HG03095 (cell line): ENCODE results near the gene GVQW3.
"Not testable (repeated sequence)": the region's sequence is repeated elsewhere in the genome, so short reads cannot be mapped to it uniquely, and the experiment has no call there.

ENCODE experiments used
- ATAC-seq: cut with Tn5 transposase; IDR thresholded peaks from one replicate; pipeline ENCODE4 v1.9.1; 2021; ENCODE audit warnings: moderate library complexity; ENCODE audit not compliant: unreplicated experiment

GVQW3 gene

GRCh38 chr11:76385903-76386302 is 4.8 kb downstream of the GVQW3 start:
- no peak for ATAC-seq

GRCh38 chr11:76388408-76388807 is 7.3 kb downstream of the GVQW3 start:
- ATAC-seq = no peak

- no peak for ATAC-seq
These were observed 9.9 kb downstream of the GVQW3 start for GRCh38 chr11:76391021-76391420.

- no peak for ATAC-seq
These were observed 10.8 kb downstream of the GVQW3 start for GRCh38 chr11:76391811-76392475.

- no peak for ATAC-seq
These were observed 11.7 kb downstream of the GVQW3 start for GRCh38 chr11:76392870-76393269.

GRCh38 chr11:76394411-76394810 is 13.3 kb downstream of the GVQW3 start:
- no peak for ATAC-seq

GRCh38 chr11:76395296-76395695 is 14.2 kb downstream of the GVQW3 start:
- no peak for ATAC-seq

- no peak for ATAC-seq
These were observed 16.3 kb downstream of the GVQW3 start for GRCh38 chr11:76397383-76397782.

- no peak for ATAC-seq
These were observed 19.8 kb downstream of the GVQW3 start for GRCh38 chr11:76400967-76401366.

GRCh38 chr11:76401484-76401883 is 20.4 kb downstream of the GVQW3 start:
- not testable (repeated sequence) for ATAC-seq

- no peak for ATAC-seq
These were observed 25.2 kb downstream of the GVQW3 start for GRCh38 chr11:76406359-76406758.

GRCh38 chr11:76408171-76408965 is 27.2 kb downstream of the GVQW3 start:
- ATAC-seq = no peak

- no peak for ATAC-seq
These were observed 29.8 kb downstream of the GVQW3 start for GRCh38 chr11:76410851-76411357.

- no peak for ATAC-seq
These were observed 34.0 kb downstream of the GVQW3 start for GRCh38 chr11:76415073-76415472.

- no peak for ATAC-seq
These were observed 38.8 kb downstream of the GVQW3 start for GRCh38 chr11:76419896-76420295.

- no peak for ATAC-seq
These were observed 43.3 kb downstream of the GVQW3 start for GRCh38 chr11:76424379-76424778.

- ATAC-seq = no peak
These were observed 43.8 kb downstream of the GVQW3 start for GRCh38 chr11:76424891-76425290.

- no peak for ATAC-seq
These were observed 45.5 kb downstream of the GVQW3 start for GRCh38 chr11:76426660-76427059.

- no peak for ATAC-seq
These were observed 54.9 kb downstream of the GVQW3 start for GRCh38 chr11:76436020-76436419.

- no peak for ATAC-seq
These were observed 62.3 kb downstream of the GVQW3 start for GRCh38 chr11:76443268-76443980.

- ATAC-seq = no peak
These were observed 62.9 kb downstream of the GVQW3 start for GRCh38 chr11:76444065-76444383.
